GM18909 (cell line): ENCODE data around the gene LHFPL6.

ENCODE experiments used
- ATAC-seq: cut with Tn5 transposase; IDR thresholded peaks from one replicate; pipeline ENCODE4 v1.9.1; 2021; ENCODE audit warnings: mild to moderate bottlenecking; ENCODE audit not compliant: unreplicated experiment, poor library complexity

LHFPL6 gene

GRCh38 chr13:39559847-39560246 is 43.1 kb downstream of the LHFPL6 start:
- ATAC-seq = no peak

- no peak for ATAC-seq
These were observed 45.6 kb downstream of the LHFPL6 start for GRCh38 chr13:39557285-39557955.

- no peak for ATAC-seq
These were observed 46.1 kb downstream of the LHFPL6 start for GRCh38 chr13:39556866-39557265.

- ATAC-seq = no peak
These were observed 48.6 kb downstream of the LHFPL6 start for GRCh38 chr13:39554371-39554770.

- no peak for ATAC-seq
These were observed 50.7 kb downstream of the LHFPL6 start for GRCh38 chr13:39552246-39552645.

- ATAC-seq = no peak
These were observed 52.1 kb downstream of the LHFPL6 start for GRCh38 chr13:39550931-39551330.

- ATAC-seq = no peak
These were observed 55.9 kb downstream of the LHFPL6 start for GRCh38 chr13:39547108-39547507.

- no peak for ATAC-seq
These were observed 60.6 kb downstream of the LHFPL6 start for GRCh38 chr13:39542361-39542760.

- no peak for ATAC-seq
These were observed 61.9 kb downstream of the LHFPL6 start for GRCh38 chr13:39540929-39541605.

GRCh38 chr13:39538816-39539790 is 63.9 kb downstream of the LHFPL6 start:
- ATAC-seq = no peak

- ATAC-seq = no peak
These were observed 66.1 kb downstream of the LHFPL6 start for GRCh38 chr13:39536906-39537305.

- ATAC-seq = no peak
These were observed 66.7 kb downstream of the LHFPL6 start for GRCh38 chr13:39536274-39536673.

- ATAC-seq = no peak
These were observed 69.3 kb downstream of the LHFPL6 start for GRCh38 chr13:39533651-39534150.

- no peak for ATAC-seq
These were observed 71.3 kb downstream of the LHFPL6 start for GRCh38 chr13:39531646-39532045.

GRCh38 chr13:39530916-39531315 is 72.1 kb downstream of the LHFPL6 start:
- ATAC-seq = no peak

- no peak for ATAC-seq
These were observed 74.4 kb downstream of the LHFPL6 start for GRCh38 chr13:39528661-39528980.

GRCh38 chr13:39527961-39528660 is 74.9 kb downstream of the LHFPL6 start:
- ATAC-seq = no peak

GRCh38 chr13:39527301-39527700 is 75.7 kb downstream of the LHFPL6 start:
- no peak for ATAC-seq

- ATAC-seq = no peak
These were observed 76.5 kb downstream of the LHFPL6 start for GRCh38 chr13:39526499-39526898.

GRCh38 chr13:39525506-39525905 is 77.5 kb downstream of the LHFPL6 start:
- ATAC-seq = no peak
